Right atrium auricular region (tissue), 2 donors: ENCODE results near the gene TSPAN4. TPM values are rescaled to one million over a fixed set of nuclear protein-coding genes. Genes with fewer than 3 reads are reported as not detected.

Source experiments
- DNase-seq: peaks from one replicate; pipeline ENCODE4 v3.0.0-alpha.2; 2019; ENCODE audit warnings: low spot score
- H3K27ac ChIP-seq, 2 donors: fragments of 200-600 bp; sonication (generic); 1 replicate in 1 of 2; 2 replicates in 1 of 2; pipeline ENCODE4 v1.5.1; 2016 to 2019
- H3K27me3 ChIP-seq, 2 donors: fragments of 200-600 bp; sonication (generic); one replicate each; pipeline versions ENCODE4 v1.5.1 to v1.6.0; 2017 to 2019
- H3K36me3 ChIP-seq: fragments of 200-600 bp; sonication (generic); one replicate; pipeline ENCODE4 v1.5.1; 2016
- H3K4me1 ChIP-seq, 2 donors: fragments of 200-600 bp; sonication (generic); one replicate each; pipeline versions ENCODE4 v1.5.1 to v1.6.0; 2017 to 2019
- H3K4me3 ChIP-seq, 2 donors: fragments of 200-600 bp; sonication (generic); 1 replicate in 1 of 2; 2 replicates in 1 of 2; pipeline ENCODE4 v1.5.1; 2017 to 2019; ENCODE audit warnings: mild to moderate bottlenecking in 1 of 2, moderate library complexity in 1 of 2
- H3K9me3 ChIP-seq, 2 donors: fragments of 200-600 bp; sonication (generic); one replicate each; pipeline ENCODE4 v1.5.1; 2019
- CTCF ChIP-seq, 2 donors: fragments of 200-600 bp; sonication (generic); IDR thresholded peaks; one replicate each; pipeline ENCODE4 v1.5.1; 2019; ENCODE audit warnings: antibody characterized with exemption in 2 of 2
- total RNA-seq, 2 donors: library from RNA; depleted of rRNA; stranded (reverse); fragments of >200 nt; gene quantifications; one replicate each; pipeline ENCODE4 v1.1.0, GENCODE V29; 2016

TSPAN4 gene
- total RNA-seq, 2 donors from 2014 or later, result 37.2 to 81.0 TPM

- TF ChIP-seq CTCF (IDR thresholded peaks at IDR 0.05), result no peak
- Histone ChIP-seq H3K27me3 (no peaks in the 10 kb centered on the region), H3K9me3 (no peaks in the 10 kb centered on the region), H3K36me3 (peaks cover 35% of the 10 kb centered on the region), H3K27ac (no peak overlapping the region), H3K4me3 (no peak overlapping the region), H3K4me1 (peaks cover 0 to 39% of the 10 kb centered on the region in 2 donors)
- no peak for DNase-seq
These were observed 20.0 kb downstream of the TSPAN4 start for GRCh38 chr11:862696-863022.

- no peak overlapping the region for H3K27ac ChIP-seq
- no peaks in the 10 kb centered on the region for H3K9me3 ChIP-seq
- no peak for TF ChIP-seq CTCF (IDR thresholded peaks at IDR 0.05)
- H3K4me1 ChIP-seq, result peaks cover 0 to 39% of the 10 kb centered on the region in 2 donors
- no peak for DNase-seq
- H3K36me3 ChIP-seq, result peaks cover 35% of the 10 kb centered on the region
- H3K27me3 ChIP-seq, result no peaks in the 10 kb centered on the region
- H3K4me3 ChIP-seq, result no peak overlapping the region
These were observed 20.6 kb downstream of the TSPAN4 start for GRCh38 chr11:863023-863909.

- TF ChIP-seq CTCF (IDR thresholded peaks at IDR 0.05), result no peak
- no peak for DNase-seq
- H3K27ac ChIP-seq, result no peak overlapping the region
- no peaks in the 10 kb centered on the region for H3K27me3 ChIP-seq
- peaks cover 0 to 36% of the 10 kb centered on the region in 2 donors for H3K4me1 ChIP-seq
- no peaks in the 10 kb centered on the region for H3K9me3 ChIP-seq
- peaks cover 35% of the 10 kb centered on the region for H3K36me3 ChIP-seq
- H3K4me3 ChIP-seq, result no peak overlapping the region
These were observed 21.5 kb downstream of the TSPAN4 start for GRCh38 chr11:863910-864827.

- H3K36me3 ChIP-seq, result peaks cover 35% of the 10 kb centered on the region
These were observed 22.2 kb downstream of the TSPAN4 start for GRCh38 chr11:864898-865297.

More at GRCh38 chr11:864898-865297, 22.2 kb downstream of the TSPAN4 start:
- TF ChIP-seq CTCF (IDR thresholded peaks at IDR 0.05), result no peak
- Histone ChIP-seq H3K4me3 (no peak overlapping the region), H3K27me3 (no peaks in the 10 kb centered on the region), H3K9me3 (no peaks in the 10 kb centered on the region), H3K4me1 (peaks cover 0 to 28% of the 10 kb centered on the region in 2 donors), H3K27ac (no peak overlapping the region)
- DNase-seq, result no peak
